Endothelial cell (in vitro differentiated cells): ENCODE data around the gene ORC2. TPM values are rescaled to one million over a fixed set of nuclear protein-coding genes. Genes with fewer than 3 reads are reported as not detected.
A peak's percentile ranks its signal among the peaks of the same experiment; 100 is the strongest.
"Not testable (repeated sequence)": the region's sequence is repeated elsewhere in the genome, so short reads cannot be mapped to it uniquely, and the experiment has no call there.

Experiments used
- DNase-seq: peaks from one replicate; pipeline ENCODE4 v3.0.0; 2021; ENCODE audit warnings: low spot score
- H3K27ac Mint-ChIP-seq: one replicate; pipeline ENCODE4 v1.8.0; 2021; ENCODE audit warnings: mixed read lengths, inconsistent platforms; ENCODE audit not compliant: unreplicated experiment
- H3K27me3 Mint-ChIP-seq: one replicate; pipeline ENCODE4 v1.8.0; 2021; ENCODE audit warnings: mild to moderate bottlenecking, moderate library complexity, mixed read lengths, inconsistent platforms; ENCODE audit not compliant: unreplicated experiment
- H3K36me3 Mint-ChIP-seq: one replicate; pipeline ENCODE4 v1.8.0; 2021; ENCODE audit warnings: mild to moderate bottlenecking, low read depth, mixed read lengths, inconsistent platforms; ENCODE audit not compliant: unreplicated experiment
- H3K4me1 Mint-ChIP-seq: one replicate; pipeline ENCODE4 v1.8.0; 2021; ENCODE audit warnings: mild to moderate bottlenecking, mixed read lengths, inconsistent platforms; ENCODE audit not compliant: unreplicated experiment
- H3K4me3 Mint-ChIP-seq: one replicate; pipeline ENCODE4 v1.8.0; 2021; ENCODE audit warnings: mild to moderate bottlenecking, mixed read lengths, inconsistent platforms; ENCODE audit not compliant: unreplicated experiment
- H3K9me3 Mint-ChIP-seq: one replicate; pipeline ENCODE4 v1.8.0; 2021; ENCODE audit warnings: mixed read lengths, inconsistent platforms; ENCODE audit not compliant: unreplicated experiment
- CTCF ChIP-seq: fragments of 200-600 bp; sonication (generic); IDR thresholded peaks from one replicate; pipeline ENCODE4 v1.5.0; 2021; ENCODE audit warnings: antibody characterized with exemption; ENCODE audit not compliant: unreplicated experiment
- total RNA-seq: library from RNA; stranded (reverse); fragmentation: NEBNext Ultra II Directional; extraction: Animal tissue kit (Norgen Biotek cat#: 25700); gene quantifications from one replicate; pipeline ENCODE4 v1.2.1, GENCODE V29; 2021; ENCODE audit not compliant: unreplicated experiment

The ORC2 gene
- total RNA-seq, 1 donor from 2014 or later, result 57.6 TPM

GRCh38 chr2:200968735-200969134, 5.3 kb upstream of the ORC2 start:
- Mint-ChIP-seq H3K27ac (peak overlapping the region; percentile 2), H3K4me3 (no peak overlapping the region), H3K4me1 (peaks cover 41% of the 10 kb centered on the region), H3K36me3 (peaks cover 9% of the 10 kb centered on the region), H3K27me3 (peaks cover 2% of the 10 kb centered on the region), H3K9me3 (no peaks in the 10 kb centered on the region)
- TF ChIP-seq CTCF, result no peak
- no peak for DNase-seq

GRCh38 chr2:200968162-200968561, 4.7 kb upstream of the ORC2 start:
- TF ChIP-seq CTCF, result no peak

GRCh38 chr2:200966770-200967169, 3.3 kb upstream of the ORC2 start:
- H3K4me3 Mint-ChIP-seq, result no peak overlapping the region

More at GRCh38 chr2:200968162-200968561, 4.7 kb upstream of the ORC2 start:
- Mint-ChIP-seq H3K4me1 (peaks cover 43% of the 10 kb centered on the region), H3K36me3 (peaks cover 9% of the 10 kb centered on the region), H3K27ac (no peak overlapping the region), H3K27me3 (peaks cover 2% of the 10 kb centered on the region), H3K4me3 (no peak overlapping the region), H3K9me3 (no peaks in the 10 kb centered on the region)
- no peak for DNase-seq

DNA sequence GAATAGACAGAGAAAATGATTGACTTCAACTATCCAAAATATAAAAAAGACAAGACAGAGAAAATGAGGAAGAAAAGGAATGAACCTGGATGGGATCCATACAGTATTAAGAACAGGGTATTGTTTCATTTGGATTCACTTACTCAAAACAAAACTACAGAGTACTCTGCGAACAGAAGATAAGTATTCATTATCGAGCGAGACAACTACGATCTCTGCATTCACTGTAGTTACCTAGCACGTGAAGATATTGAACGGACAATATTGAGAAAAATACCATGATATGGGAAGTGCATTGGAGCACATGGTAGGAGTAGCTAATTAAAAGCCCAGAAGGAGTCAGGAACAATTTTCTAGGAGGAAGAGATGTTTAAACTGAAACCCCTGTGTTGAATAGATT, 1.0 kb upstream of the ORC2 start:
- H3K4me3 Mint-ChIP-seq, result peak overlapping the region; percentile 98
- TF ChIP-seq CTCF, result no peak
- peaks cover 19% of the 10 kb centered on the region for H3K36me3 Mint-ChIP-seq
- H3K4me1 Mint-ChIP-seq, result peaks cover 59% of the 10 kb centered on the region
- H3K27me3 Mint-ChIP-seq, result peaks cover 2% of the 10 kb centered on the region
- no peaks in the 10 kb centered on the region for H3K9me3 Mint-ChIP-seq
- no peak for DNase-seq
- H3K27ac Mint-ChIP-seq, result peak overlapping the region; percentile 93

More at GRCh38 chr2:200966770-200967169, 3.3 kb upstream of the ORC2 start:
- H3K36me3 Mint-ChIP-seq, result peaks cover 15% of the 10 kb centered on the region
- peaks cover 2% of the 10 kb centered on the region for H3K27me3 Mint-ChIP-seq
- H3K9me3 Mint-ChIP-seq, result no peaks in the 10 kb centered on the region
- no peak for DNase-seq
- no peak for TF ChIP-seq CTCF
- H3K27ac Mint-ChIP-seq, result no peak overlapping the region
- peaks cover 54% of the 10 kb centered on the region for H3K4me1 Mint-ChIP-seq

- not testable (repeated sequence) for DNase-seq, H3K9me3 Mint-ChIP-seq, H3K27me3 Mint-ChIP-seq
- Mint-ChIP-seq H3K27ac (peak overlapping the region; percentile 93), H3K4me3 (peak overlapping the region; percentile 98), H3K36me3 (peaks cover 19% of the 10 kb centered on the region), H3K4me1 (peaks cover 57% of the 10 kb centered on the region)
Measured at GRCh38 chr2:200963918-200964252, 425 bp upstream of the ORC2 start.

DNA sequence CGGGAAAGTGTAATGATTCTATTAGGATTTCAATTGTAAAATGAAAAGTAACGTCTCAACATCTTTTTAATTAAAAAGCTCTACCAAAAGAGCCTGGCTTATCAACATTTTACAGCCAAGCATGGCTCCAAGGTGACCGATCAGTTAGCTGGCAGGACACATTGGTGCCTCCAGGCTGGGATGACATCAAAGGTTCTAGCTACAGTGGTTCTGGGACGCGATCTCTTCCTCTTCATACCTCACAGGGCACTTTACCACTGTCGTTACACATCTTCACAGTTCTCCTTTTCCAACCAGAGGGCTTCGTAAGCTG, 693 bp downstream of the ORC2 start:
- Mint-ChIP-seq H3K27ac (peak overlapping the region; percentile 93), H3K4me1 (peaks cover 48% of the 10 kb centered on the region), H3K9me3 (no peaks in the 10 kb centered on the region), H3K27me3 (peaks cover 4% of the 10 kb centered on the region), H3K4me3 (peak overlapping the region; percentile 98), H3K36me3 (peaks cover 19% of the 10 kb centered on the region)
- DNase-seq, result no peak
- no peak for TF ChIP-seq CTCF
